Measurements from ENCODE around the gene YIF1B.
"Not testable (repeated sequence)": the region's sequence is repeated elsewhere in the genome, so short reads cannot be mapped to it uniquely, and the experiment has no call there.

YIF1B gene

DNA sequence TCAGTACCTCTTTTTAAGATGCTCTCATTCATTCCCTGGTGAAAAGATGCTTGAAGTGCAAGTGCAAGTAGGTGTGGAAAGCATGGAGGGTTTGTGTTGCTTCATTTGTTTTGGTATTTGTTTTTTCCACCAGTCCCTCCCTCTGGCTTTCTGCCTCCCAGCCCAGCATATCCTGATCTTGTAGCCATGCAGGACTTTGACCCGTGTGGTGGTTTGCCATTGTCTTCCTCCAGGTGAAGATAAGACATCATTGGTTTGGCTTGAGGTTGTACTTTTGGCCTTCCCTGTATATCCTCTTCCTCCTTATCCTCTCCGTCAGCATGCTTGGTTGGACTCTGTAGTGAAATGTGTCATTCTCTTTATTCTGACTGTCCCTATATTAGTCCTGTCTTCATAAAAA lies 42.2 kb downstream of the YIF1B start:
- DNase-seq: no peak

- DNase-seq: peak; percentile 18 to 43
Observed at GRCh38 chr19:38270587-38271167, 45.1 kb downstream of the YIF1B start.

DNA sequence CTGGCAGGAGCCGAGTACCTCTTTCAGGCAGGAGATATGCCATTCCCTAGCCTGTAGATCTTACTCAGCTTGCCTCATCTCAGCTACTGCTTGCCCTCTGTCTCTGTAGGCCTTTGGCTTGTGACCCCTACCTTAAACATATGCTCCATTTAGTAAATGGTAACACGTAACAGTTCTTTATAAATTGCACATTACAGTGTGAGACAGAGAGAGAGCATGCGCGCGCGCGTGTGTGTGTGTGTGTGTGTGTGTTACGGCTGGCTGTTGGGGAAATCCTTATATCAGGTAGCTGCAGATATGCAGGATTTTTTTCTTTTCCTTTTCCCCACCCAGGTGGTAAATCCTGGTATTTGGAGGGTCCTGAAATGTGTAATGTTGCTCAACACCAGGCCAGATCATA lies 47.2 kb downstream of the YIF1B start:
- no peak for DNase-seq

- no peak for DNase-seq
Observed at GRCh38 chr19:38267761-38268483, 47.8 kb downstream of the YIF1B start.

- no peak for DNase-seq
Observed at GRCh38 chr19:38266981-38267597, 48.7 kb downstream of the YIF1B start.

DNA sequence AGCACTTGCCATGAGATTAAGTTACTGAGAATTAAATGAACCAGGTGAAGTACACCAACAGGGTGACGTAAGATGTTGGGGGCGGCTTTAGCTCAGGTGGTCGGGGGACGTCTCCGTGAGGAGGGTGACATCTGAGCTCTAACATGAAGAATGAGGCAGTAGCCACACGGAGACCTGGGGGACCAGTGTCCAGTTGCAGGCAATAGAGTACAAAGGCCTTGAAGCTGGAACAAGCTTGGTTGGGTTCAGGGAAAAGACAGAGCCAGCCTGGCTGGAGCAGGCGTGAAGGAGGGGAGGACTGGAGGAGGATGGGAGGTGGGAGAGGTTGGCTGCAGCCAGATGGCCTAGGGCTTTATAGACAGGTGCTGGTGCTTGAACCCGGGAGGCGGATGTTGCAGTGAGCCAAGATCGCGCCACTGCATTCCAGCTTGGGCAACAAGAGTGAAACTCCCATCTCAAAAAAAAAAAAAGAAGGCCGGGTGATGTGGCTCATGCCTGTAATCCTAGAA lies 49.8 kb downstream of the YIF1B start:
- DNase-seq: no peak

DNA sequence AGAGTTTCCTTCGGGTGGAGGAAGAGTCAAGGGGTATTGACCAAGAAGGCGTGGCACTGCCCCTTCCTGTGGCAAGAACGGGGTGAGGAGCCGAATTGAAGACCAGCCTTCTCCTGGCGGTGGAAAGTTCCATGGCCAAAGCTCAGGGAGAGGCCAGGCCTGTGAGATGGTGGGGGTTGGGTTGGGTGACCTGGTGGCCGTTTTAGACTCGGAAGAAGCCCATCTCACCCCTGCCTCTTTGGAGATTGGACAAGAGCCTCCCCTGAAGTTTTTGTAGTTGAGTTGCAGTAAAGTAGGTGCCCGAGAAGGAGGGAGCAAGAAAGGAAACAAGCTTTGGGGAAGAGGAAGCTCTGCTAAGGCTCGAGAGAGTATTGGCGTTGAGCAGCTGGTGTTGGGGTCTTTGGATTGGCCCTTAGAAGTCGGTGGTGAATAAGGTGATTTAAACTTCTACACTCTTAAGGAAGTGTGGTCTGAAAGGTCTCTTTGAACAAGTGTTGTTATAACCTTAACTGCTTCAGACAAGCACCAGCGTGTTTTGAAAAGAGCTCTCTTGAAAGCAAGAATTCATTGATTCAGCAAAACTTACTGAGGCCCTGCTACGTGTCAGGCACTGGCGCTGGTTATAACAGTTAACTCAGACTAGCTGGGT lies 50.4 kb downstream of the YIF1B start:
- peak in 1 of 2 donors; percentile 23 for DNase-seq

- no peak for DNase-seq
Observed at GRCh38 chr19:38264486-38265212, 51.1 kb downstream of the YIF1B start, which contains the start of gene SPINT2. Gene SPINT2, plus strand, starts transcription at chr19:38264573. Its CDS starts 320 bp downstream, at chr19:38264893.

- DNase-seq: peak; percentile 82
Observed at GRCh38 chr19:38263689-38264485, 51.9 kb downstream of the YIF1B start.

DNA sequence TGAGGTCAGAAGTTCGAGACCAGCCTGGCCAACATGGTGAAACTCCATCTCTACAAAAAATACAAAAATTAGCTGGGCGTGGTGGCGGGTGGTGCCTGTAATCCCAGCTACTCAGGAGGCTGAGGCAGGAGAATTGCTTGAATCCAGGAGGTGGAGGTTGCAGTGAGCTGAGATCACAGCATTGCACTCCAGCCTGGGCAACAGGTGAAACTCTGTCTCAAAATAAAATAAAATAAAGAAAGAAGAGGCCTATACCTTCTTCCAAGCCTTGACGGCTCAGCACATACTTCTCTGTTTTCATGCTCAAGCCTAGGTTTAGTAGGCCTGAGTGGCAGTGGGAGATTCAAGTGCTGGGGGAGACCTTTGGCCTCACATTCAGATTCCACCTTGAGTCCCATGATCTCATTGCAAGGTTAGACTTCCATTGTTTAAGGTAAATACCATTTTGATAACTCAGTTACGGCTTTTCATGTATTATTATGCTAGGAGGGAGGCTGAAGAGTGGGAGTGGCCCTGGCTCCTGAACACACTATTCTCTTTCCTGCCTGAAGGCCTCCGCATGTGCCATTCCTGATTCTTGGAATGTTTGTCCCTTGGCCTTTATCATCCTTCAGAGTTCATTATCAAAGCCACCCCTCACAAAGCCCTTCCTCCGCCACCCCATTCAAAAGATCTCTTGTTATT lies 53.0 kb downstream of the YIF1B start:
- no peak for DNase-seq

GRCh38 chr19:38261942-38262341 lies 53.8 kb downstream of the YIF1B start:
- not testable (repeated sequence) for DNase-seq

DNA sequence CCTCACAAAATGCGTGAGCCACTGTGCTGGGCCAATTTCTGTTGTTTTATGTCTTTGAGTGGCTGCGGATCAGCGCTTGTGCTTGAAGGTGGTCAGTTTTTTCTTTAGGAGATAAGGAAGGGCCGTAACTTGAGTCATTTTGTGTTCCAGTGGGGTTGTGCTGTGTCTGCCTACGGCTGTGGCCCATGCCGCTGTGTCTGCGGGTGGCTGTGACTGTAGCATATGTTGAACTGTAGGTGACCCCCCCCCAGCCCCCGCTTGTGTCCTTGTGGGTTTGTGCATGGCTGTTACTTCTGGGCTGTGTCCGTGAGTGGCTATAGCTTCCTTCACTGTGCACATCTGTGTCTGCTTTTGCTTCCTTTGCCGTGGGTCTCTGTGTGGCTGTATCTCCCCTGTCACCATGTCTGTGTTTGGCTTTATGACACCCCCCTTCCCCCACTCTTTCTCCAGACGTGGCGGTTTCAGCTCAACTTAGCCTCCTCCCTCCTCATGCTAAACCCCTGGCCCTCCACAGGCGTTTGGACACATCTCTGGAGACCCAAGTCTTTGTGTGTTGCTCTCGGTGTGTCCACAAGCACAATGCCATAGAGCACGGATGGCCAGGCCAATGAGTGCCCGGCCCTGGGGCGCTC lies 60.2 kb downstream of the YIF1B start:
- DNase-seq: no peak

DNA sequence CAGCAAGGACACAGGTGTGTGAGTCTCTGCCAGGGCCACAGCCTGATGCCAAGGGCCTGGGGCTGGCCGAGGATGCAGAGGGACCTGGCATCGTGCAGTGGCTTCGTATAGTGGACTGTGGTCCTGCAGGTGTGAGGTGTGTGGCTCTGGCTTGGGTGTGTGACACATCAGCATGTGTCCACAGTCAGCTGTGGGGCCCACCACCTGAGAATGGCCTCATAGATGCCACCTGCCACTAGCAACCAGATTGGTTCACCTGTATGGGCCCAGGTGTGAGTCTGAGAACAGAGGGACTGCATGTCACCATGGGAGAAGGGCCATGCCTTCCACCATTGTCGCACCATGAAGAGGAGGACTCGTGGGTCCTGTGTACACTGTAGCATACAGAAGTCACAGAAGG lies 62.0 kb downstream of the YIF1B start:
- no peak for DNase-seq
